DMS53 treated with DMSO at 0.1 percent for 48 hours (cell line): ENCODE measurements around the gene NKAIN2.

ENCODE experiments used
- DNase-seq: peaks from one replicate; lab custom pipeline; 2025; ENCODE audit not compliant: unreplicated experiment; lab: John Stamatoyannopoulos, UW

Gene NKAIN2

DNA sequence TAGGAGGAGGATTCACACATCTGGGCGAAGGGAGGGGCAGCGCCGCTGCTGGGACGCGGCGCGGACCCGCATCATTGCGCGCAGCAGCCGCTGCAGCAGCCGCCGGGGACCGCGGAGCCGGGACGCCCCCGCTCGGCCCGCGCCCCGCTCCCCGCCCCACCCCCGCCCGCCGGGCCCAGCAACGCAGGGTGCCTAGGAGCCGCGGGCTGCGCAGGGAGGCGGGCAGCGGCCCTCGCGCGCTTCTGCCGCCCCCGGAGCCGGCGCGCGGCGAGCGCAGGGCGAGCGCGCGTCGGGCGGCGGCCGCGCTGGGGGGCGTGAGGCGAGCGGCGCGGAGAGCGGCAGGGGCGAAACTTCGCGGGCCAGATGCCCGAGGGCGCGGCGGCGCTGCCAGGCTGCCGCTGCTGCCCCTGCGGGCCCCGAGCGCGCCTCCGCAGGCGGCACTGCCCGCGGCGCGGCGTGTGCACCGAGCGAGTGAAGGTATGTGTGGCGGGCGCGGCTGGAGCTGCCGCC is at the start of gene NKAIN2:
NKAIN2 (plus strand) TSS at position 362 of the 510 bp plus-strand sequence.
- no peak for DNase-seq

DNA sequence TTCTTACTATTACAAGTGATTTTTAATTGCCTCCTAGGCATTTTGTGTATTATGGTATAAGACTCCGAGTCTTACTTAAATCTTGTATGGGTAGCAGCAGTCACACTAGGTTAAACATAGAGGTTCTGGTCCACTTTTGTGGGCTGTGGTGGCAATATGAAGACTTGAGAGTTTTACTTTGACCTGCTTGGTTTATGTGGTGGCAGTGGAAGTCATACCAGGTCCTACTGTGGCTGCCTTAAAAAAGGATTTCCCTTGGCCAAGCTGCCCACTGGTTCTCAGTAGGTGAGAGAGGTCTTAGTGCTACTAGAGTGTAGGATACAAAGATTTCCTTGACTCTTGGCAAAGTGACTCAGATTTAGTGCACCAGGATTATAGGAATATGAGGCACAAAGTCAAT is 44.2 kb upstream of the NKAIN2 start:
- DNase-seq: no peak

GRCh38 chr6:123763904-123764303 is 39.8 kb upstream of the NKAIN2 start:
- DNase-seq: no peak

DNA sequence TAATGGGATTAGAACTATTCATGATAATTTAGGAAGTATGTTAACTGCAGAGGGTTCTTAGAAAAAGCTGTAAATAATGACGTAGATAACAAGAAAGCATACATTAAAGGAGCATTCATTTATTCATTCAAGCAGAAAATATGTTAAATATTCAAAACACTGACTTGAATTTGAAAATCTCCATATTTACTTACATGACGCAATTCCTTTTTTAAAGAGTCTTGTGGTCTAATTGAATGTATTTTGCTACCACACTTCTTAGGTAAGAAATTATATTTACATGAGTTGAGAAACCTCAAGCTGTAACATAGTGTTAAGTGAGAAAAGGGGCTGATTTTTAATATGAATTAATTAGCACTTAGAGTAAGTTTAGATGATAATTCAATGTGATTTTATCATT is 38.9 kb upstream of the NKAIN2 start:
- no peak for DNase-seq

GRCh38 chr6:123768921-123769320 is 34.7 kb upstream of the NKAIN2 start:
- no peak for DNase-seq

- DNase-seq: no peak
These were observed 34.2 kb upstream of the NKAIN2 start for GRCh38 chr6:123769431-123769830.

DNA sequence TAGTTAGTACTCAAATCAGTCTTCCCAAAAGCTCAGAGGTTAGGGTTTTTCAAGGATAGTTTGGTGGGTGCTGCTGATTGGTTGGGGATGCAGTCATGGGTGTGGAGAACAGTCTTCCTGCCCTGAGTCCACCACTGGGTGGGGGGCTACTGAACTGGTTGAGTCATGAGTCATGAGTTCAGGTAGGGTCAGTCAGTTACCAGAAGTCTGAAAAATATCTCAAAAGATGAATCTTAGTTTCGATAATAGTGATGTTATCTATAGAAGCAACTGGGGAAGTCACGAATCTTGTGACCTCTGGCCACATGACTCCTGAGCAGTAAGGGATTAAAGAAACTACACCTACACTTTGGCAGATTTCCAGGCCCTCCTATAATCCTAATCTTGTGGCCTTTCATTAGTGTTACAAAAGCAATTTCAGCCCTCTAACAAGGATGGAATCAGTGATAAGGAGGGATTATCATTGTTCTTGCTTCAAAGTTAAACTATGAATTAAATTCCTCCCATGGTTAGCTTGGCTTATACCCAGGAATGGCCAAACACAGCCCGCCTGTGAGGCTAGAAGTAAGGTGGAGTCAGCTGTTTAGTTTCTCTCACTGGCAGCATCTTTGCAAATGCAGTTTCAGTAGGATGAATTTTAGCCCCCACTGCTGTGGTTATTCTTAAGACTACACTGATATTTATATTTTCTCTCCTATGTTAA is 33.3 kb upstream of the NKAIN2 start:
- DNase-seq: no peak

- DNase-seq: no peak
These were observed 32.5 kb upstream of the NKAIN2 start for GRCh38 chr6:123771126-123771525.

GRCh38 chr6:123777563-123777962 is 26.1 kb upstream of the NKAIN2 start:
- peak; percentile 27 for DNase-seq

- DNase-seq: no peak
These were observed 23.6 kb upstream of the NKAIN2 start for GRCh38 chr6:123780021-123780420.

GRCh38 chr6:123784330-123784729 is 19.3 kb upstream of the NKAIN2 start:
- no peak for DNase-seq

DNA sequence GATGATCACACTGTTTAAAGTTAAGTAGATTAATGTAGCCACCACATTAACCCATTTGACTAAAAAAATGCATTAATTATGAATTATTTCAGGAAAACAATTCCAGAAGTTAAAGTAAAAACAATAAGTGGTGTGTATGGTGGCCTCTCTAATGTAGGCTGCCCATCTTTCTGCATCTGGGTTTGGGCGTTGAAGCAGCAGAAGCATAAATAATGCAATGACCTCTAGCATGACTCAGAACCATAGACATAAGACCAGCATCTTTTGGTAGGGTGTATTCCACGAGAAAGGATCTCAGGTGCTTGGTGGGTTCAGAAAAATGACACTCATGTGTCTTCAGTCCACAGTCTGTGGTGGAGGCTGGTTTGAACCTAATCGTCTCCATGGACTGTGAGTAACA is 18.6 kb upstream of the NKAIN2 start:
- DNase-seq: no peak

- no peak for DNase-seq
These were observed 15.3 kb upstream of the NKAIN2 start for GRCh38 chr6:123788319-123788718.

- no peak for DNase-seq
These were observed 9.5 kb upstream of the NKAIN2 start for GRCh38 chr6:123794190-123794589.

DNA sequence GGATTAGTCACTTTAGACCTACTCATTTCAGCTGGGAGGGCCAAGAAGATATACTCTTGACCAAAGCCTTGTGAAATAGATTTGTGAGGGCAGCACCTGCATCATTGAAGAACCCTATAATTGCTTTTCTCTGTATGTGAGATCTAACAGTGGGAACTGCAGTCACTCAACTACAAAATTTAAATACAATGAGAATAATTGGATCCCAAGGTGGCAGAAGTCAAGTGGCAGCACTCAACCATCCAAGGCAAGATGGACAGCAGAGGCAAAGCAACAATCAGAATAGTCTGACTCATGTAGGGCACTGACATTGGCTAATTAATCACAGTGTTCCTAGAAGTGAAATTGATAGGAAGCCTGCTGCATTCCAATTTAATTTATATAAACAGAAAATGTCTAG is 8.9 kb upstream of the NKAIN2 start:
- DNase-seq: no peak

GRCh38 chr6:123801067-123801466 is 2.6 kb upstream of the NKAIN2 start:
- no peak for DNase-seq

GRCh38 chr6:123802351-123802696 is 1.3 kb upstream of the NKAIN2 start:
- no peak for DNase-seq

GRCh38 chr6:123802697-123803503 is 765 bp upstream of the NKAIN2 start:
- peak; percentile 70 for DNase-seq

DNA sequence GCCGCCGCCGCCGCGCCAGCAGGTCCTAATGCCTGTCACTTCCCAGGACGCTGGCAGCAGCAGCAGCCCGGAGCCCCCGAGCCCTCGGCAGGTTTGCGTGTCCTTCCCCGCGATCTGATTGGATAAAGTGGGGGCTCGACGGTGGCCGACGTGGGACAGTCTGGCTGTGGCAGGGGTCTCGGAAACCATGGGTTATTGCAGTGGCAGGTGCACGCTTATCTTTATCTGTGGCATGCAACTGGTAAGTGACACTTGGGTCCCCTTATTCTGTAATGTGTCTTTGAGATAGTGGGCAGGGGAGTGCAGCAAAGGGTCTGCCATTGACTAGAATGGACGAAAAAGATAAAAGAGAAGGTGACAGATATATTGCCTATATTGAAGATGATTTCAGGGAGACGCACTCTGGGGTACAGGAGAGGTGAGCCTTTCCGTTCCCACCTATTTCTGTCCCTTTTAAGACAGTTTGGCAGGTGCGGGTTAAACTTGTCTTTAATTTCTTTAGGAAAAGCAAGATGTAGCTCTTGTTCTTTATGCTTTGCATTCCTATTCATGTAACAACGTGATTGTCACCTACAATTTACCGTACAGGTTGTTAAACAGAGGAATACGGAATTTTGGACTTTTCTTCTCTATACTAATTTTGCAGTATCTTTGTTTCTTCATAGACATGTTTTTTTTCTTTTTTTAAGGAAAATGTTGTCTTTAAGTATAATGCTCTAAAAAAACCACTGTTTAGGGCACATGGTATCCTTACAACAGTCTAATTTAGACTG is 535 bp downstream of the NKAIN2 start:
- peak; percentile 51 for DNase-seq

DNA sequence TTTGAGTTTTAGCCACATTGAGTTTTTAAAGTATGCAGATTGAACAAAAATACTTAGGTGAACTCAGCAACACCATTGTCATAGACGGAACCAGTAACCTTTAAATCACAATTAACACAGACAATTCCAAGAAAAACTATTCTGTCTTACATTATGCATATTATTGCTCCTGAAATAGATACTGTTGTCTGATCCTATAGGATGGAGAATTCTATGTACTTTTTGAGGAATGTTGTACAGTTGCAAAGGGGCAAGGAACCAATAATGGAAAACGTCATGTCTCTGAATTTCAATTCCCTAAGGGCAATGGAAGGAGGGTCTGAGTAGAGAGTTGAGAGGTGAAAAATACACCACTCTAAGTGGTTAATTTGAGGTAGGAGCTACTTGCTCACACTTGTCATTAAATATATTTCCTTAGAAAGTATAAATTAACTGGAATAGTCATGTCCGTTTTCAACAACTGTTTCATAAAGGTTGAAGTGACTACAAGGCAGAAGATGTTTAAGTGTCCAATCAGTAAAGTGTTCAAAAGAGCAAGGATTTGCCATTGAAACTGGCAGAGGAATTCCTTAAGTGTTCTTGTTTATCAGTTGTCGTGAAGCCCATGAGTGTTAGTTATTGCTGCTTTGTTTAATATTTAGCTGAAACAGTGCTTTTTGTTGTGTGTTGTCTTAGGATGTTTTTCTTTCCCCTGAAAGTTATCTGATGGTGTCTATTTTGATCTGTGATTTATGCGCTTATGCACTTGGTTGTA is 1.3 kb downstream of the NKAIN2 start:
- no peak for DNase-seq

GRCh38 chr6:123805921-123806320 is 2.3 kb downstream of the NKAIN2 start:
- no peak for DNase-seq
